Hepatocyte (in vitro differentiated cells): Measurements from ENCODE around the gene CAMSAP1. TPM values are rescaled to one million over a fixed set of nuclear protein-coding genes. Genes with fewer than 3 reads are reported as not detected.

Experiments used
- DNase-seq: peaks from one replicate; pipeline ENCODE4 v3.0.0-alpha.2; 2016; ENCODE audit warnings: low spot score
- H2AFZ ChIP-seq: fragments of 200-600 bp; sonication (generic); 2 replicates; pipeline ENCODE4 v1.6.0; 2016; ENCODE audit warnings: antibody characterized with exemption, mild to moderate bottlenecking
- H3K27ac ChIP-seq: fragments of 200-600 bp; sonication (generic); 2 replicates; pipeline ENCODE4 v1.5.1; 2016; ENCODE audit warnings: mild to moderate bottlenecking
- H3K27me3 ChIP-seq: fragments of 200-600 bp; sonication (generic); 2 replicates; pipeline ENCODE4 v1.6.1; 2016
- H3K36me3 ChIP-seq: fragments of 200-600 bp; sonication (generic); replicated peaks from 2 replicates; pipeline ENCODE4 v1.5.1; 2016; ENCODE audit warnings: low read depth; ENCODE audit not compliant: insufficient read depth
- H3K4me1 ChIP-seq: fragments of 200-600 bp; sonication (generic); 2 replicates; pipeline ENCODE4 v1.5.1; 2016; ENCODE audit warnings: mild to moderate bottlenecking, moderate library complexity; ENCODE audit not compliant: insufficient read depth
- H3K4me2 ChIP-seq: fragments of 200-600 bp; sonication (generic); 2 replicates; pipeline ENCODE4 v1.6.0; 2016
- H3K4me3 ChIP-seq: fragments of 200-600 bp; sonication (generic); 2 replicates; pipeline ENCODE4 v1.5.1; 2016; ENCODE audit warnings: mild to moderate bottlenecking
- H3K79me2 ChIP-seq: fragments of 200-600 bp; sonication (generic); 2 replicates; pipeline ENCODE4 v1.6.0; 2017; ENCODE audit warnings: mild to moderate bottlenecking
- H3K9me2 ChIP-seq: fragments of 200-600 bp; sonication (generic); replicated peaks from 2 replicates; pipeline ENCODE4 v1.6.0; 2017; ENCODE audit warnings: mild to moderate bottlenecking; ENCODE audit not compliant: insufficient read depth
- H3K9me3 ChIP-seq: fragments of 200-600 bp; sonication (generic); 2 replicates; pipeline ENCODE4 v1.5.1; 2016; ENCODE audit warnings: low read depth, mild to moderate bottlenecking
- H4K20me1 ChIP-seq: fragments of 200-600 bp; sonication (generic); 2 replicates; pipeline ENCODE4 v1.6.0; 2016; ENCODE audit warnings: mild to moderate bottlenecking; ENCODE audit not compliant: insufficient read depth, poor library complexity, severe bottlenecking
- CTCF ChIP-seq: fragments of 200-600 bp; sonication (generic); IDR thresholded peaks from 2 replicates; pipeline ENCODE4 v1.5.1; 2016; ENCODE audit warnings: antibody characterized with exemption, mild to moderate bottlenecking; ENCODE audit not compliant: poor library complexity
- EZH2 ChIP-seq: fragments of 200-600 bp; sonication (generic); IDR thresholded peaks from 2 replicates; pipeline ENCODE4 v1.6.1; 2016; ENCODE audit warnings: antibody characterized with exemption, mild to moderate bottlenecking, borderline replicate concordance
- EZH2phosphoT487 ChIP-seq: fragments of 200-600 bp; sonication (generic); IDR thresholded peaks from one replicate; pipeline ENCODE4 v1.6.1; 2018; ENCODE audit warnings: antibody characterized with exemption, mild to moderate bottlenecking, low read depth, moderate library complexity; ENCODE audit not compliant: unreplicated experiment, severe bottlenecking
- WGBS: methylation state at CpG from one replicate; pipeline ENCODE4 v1.1.6; 2016; ENCODE audit warnings: low lambda C conversion rate; ENCODE audit errors: missing lambda C conversion rate; 5-methylcytosine and 5-hydroxymethylcytosine counted together
- polyA plus RNA-seq: library from polyadenylated mRNA; unstranded; fragments of >200 nt; fragmentation: Nextera tagmentation; extraction: Ambion mirVana; gene quantifications from 2 replicates; pipeline ENCODE4 v1.2.1, GENCODE V29; 2016
- total RNA-seq: library from RNA; depleted of rRNA; stranded (reverse); fragments of >200 nt; gene quantifications from 2 replicates; pipeline ENCODE4 v1.2.3, GENCODE V29; 2014

Gene CAMSAP1, protein sequence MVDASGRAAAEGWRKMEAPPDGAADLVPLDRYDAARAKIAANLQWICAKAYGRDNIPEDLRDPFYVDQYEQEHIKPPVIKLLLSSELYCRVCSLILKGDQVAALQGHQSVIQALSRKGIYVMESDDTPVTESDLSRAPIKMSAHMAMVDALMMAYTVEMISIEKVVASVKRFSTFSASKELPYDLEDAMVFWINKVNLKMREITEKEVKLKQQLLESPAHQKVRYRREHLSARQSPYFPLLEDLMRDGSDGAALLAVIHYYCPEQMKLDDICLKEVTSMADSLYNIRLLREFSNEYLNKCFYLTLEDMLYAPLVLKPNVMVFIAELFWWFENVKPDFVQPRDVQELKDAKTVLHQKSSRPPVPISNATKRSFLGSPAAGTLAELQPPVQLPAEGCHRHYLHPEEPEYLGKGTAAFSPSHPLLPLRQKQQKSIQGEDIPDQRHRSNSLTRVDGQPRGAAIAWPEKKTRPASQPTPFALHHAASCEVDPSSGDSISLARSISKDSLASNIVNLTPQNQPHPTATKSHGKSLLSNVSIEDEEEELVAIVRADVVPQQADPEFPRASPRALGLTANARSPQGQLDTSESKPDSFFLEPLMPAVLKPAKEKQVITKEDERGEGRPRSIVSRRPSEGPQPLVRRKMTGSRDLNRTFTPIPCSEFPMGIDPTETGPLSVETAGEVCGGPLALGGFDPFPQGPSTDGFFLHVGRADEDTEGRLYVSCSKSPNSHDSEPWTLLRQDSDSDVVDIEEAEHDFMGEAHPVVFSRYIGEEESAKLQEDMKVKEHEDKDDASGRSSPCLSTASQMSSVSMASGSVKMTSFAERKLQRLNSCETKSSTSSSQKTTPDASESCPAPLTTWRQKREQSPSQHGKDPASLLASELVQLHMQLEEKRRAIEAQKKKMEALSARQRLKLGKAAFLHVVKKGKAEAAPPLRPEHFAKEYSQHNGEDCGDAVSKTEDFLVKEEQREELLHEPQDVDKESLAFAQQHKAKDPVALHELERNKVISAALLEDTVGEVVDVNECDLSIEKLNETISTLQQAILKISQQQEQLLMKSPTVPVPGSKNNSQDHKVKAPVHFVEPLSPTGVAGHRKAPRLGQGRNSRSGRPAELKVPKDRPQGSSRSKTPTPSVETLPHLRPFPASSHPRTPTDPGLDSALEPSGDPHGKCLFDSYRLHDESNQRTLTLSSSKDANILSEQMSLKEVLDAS (N-terminal part only)
- total RNA-seq, result 15.6 and 18.2 TPM in 2 replicates
- polyA plus RNA-seq, result 5.0 and 7.7 TPM in 2 replicates

GRCh38 chr9:135907431-135908092, at the start of gene CAMSAP1:
TSS of gene CAMSAP1 (minus strand) at chr9:135907546. CDS start at chr9:135907159, 387 bp downstream.
- Histone ChIP-seq H3K79me2 (peaks cover 72% of the 10 kb centered on the region), H3K4me2 (peak within 1 kb of the TSS; percentile 92), H4K20me1 (peaks cover 40% of the 10 kb centered on the region), H3K27me3 (no peaks in the 10 kb centered on the region), H3K27ac (peak within 1 kb of the TSS; percentile 80), H2AFZ (peak within 1 kb of the TSS; percentile 82), H3K9me2 (no peaks in the 10 kb centered on the region), H3K4me3 (peak within 1 kb of the TSS; percentile 90), H3K4me1 (peaks cover 25% of the 10 kb centered on the region), H3K36me3 (no peaks in the 10 kb centered on the region), H3K9me3 (no peaks in the 10 kb centered on the region)
- TF ChIP-seq CTCF (no peak), EZH2 (no peak), EZH2phosphoT487 (no peak)
- DNase-seq, result peak; percentile 97
- 0% methylated on average over 20 of the region's 91 CpGs for WGBS

- Histone ChIP-seq H3K27ac (no peak overlapping the region), H2AFZ (no peak overlapping the region), H3K9me2 (no peaks in the 10 kb centered on the region), H3K36me3 (no peaks in the 10 kb centered on the region), H3K4me2 (no peak overlapping the region), H3K4me3 (no peak overlapping the region), H3K27me3 (no peaks in the 10 kb centered on the region), H3K4me1 (peaks cover 13% of the 10 kb centered on the region), H4K20me1 (peaks cover 7% of the 10 kb centered on the region), H3K79me2 (peaks cover 61% of the 10 kb centered on the region), H3K9me3 (no peaks in the 10 kb centered on the region)
- TF ChIP-seq CTCF (no peak), EZH2phosphoT487 (no peak), EZH2 (no peak)
- WGBS, result 94% methylated on average over 8 of the region's 8 CpGs
- DNase-seq, result no peak
Observed at GRCh38 chr9:135956802-135957174, 49.4 kb upstream of the CAMSAP1 start.

DNA sequence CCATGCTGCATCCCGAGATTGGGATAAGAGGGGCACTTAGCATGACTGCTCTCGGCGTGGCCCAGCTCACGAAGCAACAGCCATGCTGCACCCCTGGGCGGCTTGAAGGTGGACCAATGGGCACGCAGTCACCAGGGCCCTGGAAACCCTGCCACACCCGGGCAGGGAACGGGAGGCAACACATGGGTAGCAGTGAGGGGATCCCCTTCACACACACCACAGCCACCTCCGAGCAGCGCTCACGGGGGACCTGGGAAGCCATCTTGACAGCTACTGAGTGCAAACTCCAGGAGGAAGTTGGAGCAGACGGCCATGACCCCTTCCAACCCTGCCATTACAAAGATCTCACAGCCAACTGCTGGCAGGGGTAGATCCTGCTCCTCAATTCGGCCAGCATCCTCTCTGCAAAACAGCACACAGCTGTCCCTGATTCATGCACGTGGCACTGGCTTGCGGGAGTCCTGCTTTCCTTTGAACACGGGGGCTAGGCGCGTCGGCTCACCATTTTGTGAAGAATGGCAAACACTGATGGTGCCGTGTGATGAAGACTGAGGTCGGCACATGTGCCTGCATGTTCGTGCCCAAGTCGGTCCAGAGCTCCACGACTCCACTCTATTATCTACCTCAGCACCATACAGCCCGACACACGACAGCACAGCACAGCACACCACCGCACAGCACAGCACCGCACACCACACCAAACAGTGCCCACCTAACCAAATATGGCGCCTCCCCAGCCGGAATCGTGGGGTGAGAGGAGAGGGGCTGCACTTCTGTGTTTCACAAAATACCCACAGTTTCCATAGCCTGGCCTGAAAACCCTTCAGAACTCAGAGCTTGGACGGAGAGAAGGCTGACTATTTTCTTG, 48.8 kb upstream of the CAMSAP1 start:
- H3K79me2 ChIP-seq, result peaks cover 61% of the 10 kb centered on the region
- no peaks in the 10 kb centered on the region for H3K9me3 ChIP-seq
- no peak overlapping the region for H2AFZ ChIP-seq
- H3K4me2 ChIP-seq, result no peak overlapping the region
- no peak overlapping the region for H3K4me3 ChIP-seq
- H4K20me1 ChIP-seq, result peaks cover 7% of the 10 kb centered on the region
- no peak for TF ChIP-seq EZH2
- TF ChIP-seq CTCF, result no peak
- TF ChIP-seq EZH2phosphoT487, result no peak
- no peak for DNase-seq
- no peak overlapping the region for H3K27ac ChIP-seq
- no peaks in the 10 kb centered on the region for H3K27me3 ChIP-seq
- H3K36me3 ChIP-seq, result no peaks in the 10 kb centered on the region
- peaks cover 9% of the 10 kb centered on the region for H3K4me1 ChIP-seq
- H3K9me2 ChIP-seq, result no peaks in the 10 kb centered on the region
- 94% methylated on average over 32 of the region's 32 CpGs for WGBS
